ENCODE results near the gene MYO6.

Gene MYO6

GRCh38 chr6:75830959-75831885 lies 82.2 kb downstream of the MYO6 start:
- DNase-seq, result no peak

GRCh38 chr6:75834447-75834846 lies 85.4 kb downstream of the MYO6 start:
- DNase-seq, result no peak

- DNase-seq, result no peak
These were observed 93.2 kb downstream of the MYO6 start for GRCh38 chr6:75842191-75842590.

GRCh38 chr6:75842732-75843131 lies 93.7 kb downstream of the MYO6 start:
- DNase-seq, result no peak

- no peak for DNase-seq
These were observed 94.4 kb downstream of the MYO6 start for GRCh38 chr6:75843396-75843795.

GRCh38 chr6:75848274-75848673 lies 99.2 kb downstream of the MYO6 start:
- no peak for DNase-seq

GRCh38 chr6:75849329-75850025 lies 100.4 kb downstream of the MYO6 start:
- DNase-seq, result no peak

- DNase-seq, result no peak
These were observed 101.2 kb downstream of the MYO6 start for GRCh38 chr6:75850026-75850833.

GRCh38 chr6:75852721-75853120 lies 103.7 kb downstream of the MYO6 start:
- DNase-seq, result no peak

GRCh38 chr6:75853806-75854205 lies 104.8 kb downstream of the MYO6 start:
- DNase-seq, result no peak

- no peak for DNase-seq
These were observed 106.0 kb downstream of the MYO6 start for GRCh38 chr6:75855052-75855451.

- no peak for DNase-seq
These were observed 107.9 kb downstream of the MYO6 start for GRCh38 chr6:75856902-75857301.

GRCh38 chr6:75863001-75863400 lies 114.0 kb downstream of the MYO6 start:
- no peak for DNase-seq

GRCh38 chr6:75863784-75864183 lies 114.7 kb downstream of the MYO6 start:
- DNase-seq, result no peak

- no peak for DNase-seq
These were observed 115.4 kb downstream of the MYO6 start for GRCh38 chr6:75864446-75864845.

- DNase-seq, result no peak
These were observed 121.3 kb downstream of the MYO6 start for GRCh38 chr6:75870389-75870788.

- no peak for DNase-seq
These were observed 125.2 kb downstream of the MYO6 start for GRCh38 chr6:75874224-75874623.

GRCh38 chr6:75876152-75876551 lies 127.1 kb downstream of the MYO6 start:
- DNase-seq, result no peak

GRCh38 chr6:75880305-75880704 lies 131.3 kb downstream of the MYO6 start:
- DNase-seq, result no peak

- no peak for DNase-seq
These were observed 133.7 kb downstream of the MYO6 start for GRCh38 chr6:75882734-75883133.

- DNase-seq, result no peak
These were observed 135.8 kb downstream of the MYO6 start for GRCh38 chr6:75884822-75885221.

- DNase-seq, result no peak
These were observed 143.3 kb downstream of the MYO6 start for GRCh38 chr6:75892384-75892783.

- DNase-seq, result no peak
These were observed 144.2 kb downstream of the MYO6 start for GRCh38 chr6:75893058-75893775.

Measured in activated gamma-delta T cell (primary cell).